Upper lobe of left lung (tissue), 6 donors: Measurements from ENCODE around the gene PARD3B. TPM values are rescaled to one million over a fixed set of nuclear protein-coding genes. Genes with fewer than 3 reads are reported as not detected.

Experiments
- ATAC-seq, 2 donors: fragments of 200-7000 bp; cut with Tn5 transposase; one replicate each; pipeline ENCODE4 v1.9.1; 2022; ENCODE audit warnings: mild to moderate bottlenecking in 2 of 2, moderate library complexity in 2 of 2; ENCODE audit not compliant: low FRiP score in 2 of 2
- DNase-seq, 2 donors: peaks; one replicate each; pipeline ENCODE4 v3.0.0-alpha.2; 2019 to 2020
- H3K27ac ChIP-seq, 4 donors: fragments of 200-600 bp; sonication (generic); one replicate each; pipeline ENCODE4 v1.5.1; 2016 to 2019
- H3K27me3 ChIP-seq, 4 donors: fragments of 200-600 bp; sonication (generic); one replicate each; pipeline ENCODE4 v1.5.1; 2017 to 2019
- H3K36me3 ChIP-seq, 4 donors: fragments of 200-600 bp; sonication (generic); one replicate each; pipeline ENCODE4 v1.5.1; 2016 to 2019
- H3K4me1 ChIP-seq, 4 donors: fragments of 200-600 bp; sonication (generic); one replicate each; pipeline ENCODE4 v1.5.1; 2018 to 2019
- H3K4me3 ChIP-seq, 4 donors: fragments of 200-600 bp; sonication (generic); one replicate each; pipeline ENCODE4 v1.5.1; 2017 to 2019; ENCODE audit warnings: mild to moderate bottlenecking in 2 of 4, moderate library complexity in 1 of 4
- H3K9me3 ChIP-seq, 4 donors: fragments of 200-600 bp; sonication (generic); one replicate each; pipeline ENCODE4 v1.5.1; 2018 to 2019
- CTCF ChIP-seq, 6 experiments: fragments of 450-650 bp in 4 of 6; fragments of 200-600 bp in 2 of 6; sonication (generic) in 2 of 6; IDR thresholded peaks; one replicate each; pipeline ENCODE4 v1.5.1; 2016 to 2019; ENCODE audit warnings: antibody characterized with exemption in 6 of 6
- EP300 ChIP-seq, 4 donors: sonication (generic); formaldehyde crosslinking; IDR thresholded peaks; one replicate each; pipeline ENCODE4 v1.5.1; 2017; ENCODE audit warnings: antibody characterized with exemption in 4 of 4, control low read depth in 2 of 4
- POLR2A ChIP-seq, 4 donors: fragments of 450-650 bp; IDR thresholded peaks; one replicate each; pipeline ENCODE4 v1.5.1; 2016 to 2017; ENCODE audit warnings: antibody characterized with exemption in 4 of 4, mild to moderate bottlenecking in 2 of 4
- POLR2AphosphoS5 ChIP-seq, 2 donors: sonication (generic); formaldehyde crosslinking; IDR thresholded peaks; one replicate each; pipeline ENCODE4 v1.5.1; 2017; ENCODE audit warnings: antibody characterized with exemption in 2 of 2
- WGBS, 2 donors: methylation state at CpG; one replicate each; pipeline ENCODE4 v1.1.5; 2017 to 2018; 5-methylcytosine and 5-hydroxymethylcytosine counted together
- total RNA-seq, 6 donors: library from RNA; depleted of rRNA in 4 of 6; stranded (reverse); fragments of >200 nt in 4 of 6; gene quantifications; one replicate each; pipeline versions ENCODE4 v1.1.0 to v1.2.1, GENCODE V29; 2016 to 2021
- donor health status: DM: no; HTN: no; CAD: no; lungs with moderate emphysema.
- donor health status: DM: no; HTN: yes; CAD: no; lungs with severe emphysema.

PARD3B gene
- total RNA-seq, 6 donors from 2014 or later, result 17.8 to 44.9 (median 24.2) TPM

GRCh38 chr2:204754898-204755297 lies 209.6 kb downstream of the PARD3B start:
- Histone ChIP-seq H3K4me3 (no peak overlapping the region), H3K36me3 (no peaks in the 10 kb centered on the region), H3K27ac (no peak overlapping the region), H3K9me3 (no peaks in the 10 kb centered on the region), H3K4me1 (no peaks in the 10 kb centered on the region), H3K27me3 (no peaks in the 10 kb centered on the region)
- ATAC-seq, result no peak
- TF ChIP-seq CTCF (IDR thresholded peaks at IDR 0.05) (no peak), POLR2A (IDR thresholded peaks at IDR 0.05) (no peak), EP300 (IDR thresholded peaks at IDR 0.05) (no peak), POLR2AphosphoS5 (IDR thresholded peaks at IDR 0.05) (no peak)
- no peak for DNase-seq
- WGBS, 2 donors, result 88 to 89% methylated on average over 3 of the region's 3 CpGs

DNA sequence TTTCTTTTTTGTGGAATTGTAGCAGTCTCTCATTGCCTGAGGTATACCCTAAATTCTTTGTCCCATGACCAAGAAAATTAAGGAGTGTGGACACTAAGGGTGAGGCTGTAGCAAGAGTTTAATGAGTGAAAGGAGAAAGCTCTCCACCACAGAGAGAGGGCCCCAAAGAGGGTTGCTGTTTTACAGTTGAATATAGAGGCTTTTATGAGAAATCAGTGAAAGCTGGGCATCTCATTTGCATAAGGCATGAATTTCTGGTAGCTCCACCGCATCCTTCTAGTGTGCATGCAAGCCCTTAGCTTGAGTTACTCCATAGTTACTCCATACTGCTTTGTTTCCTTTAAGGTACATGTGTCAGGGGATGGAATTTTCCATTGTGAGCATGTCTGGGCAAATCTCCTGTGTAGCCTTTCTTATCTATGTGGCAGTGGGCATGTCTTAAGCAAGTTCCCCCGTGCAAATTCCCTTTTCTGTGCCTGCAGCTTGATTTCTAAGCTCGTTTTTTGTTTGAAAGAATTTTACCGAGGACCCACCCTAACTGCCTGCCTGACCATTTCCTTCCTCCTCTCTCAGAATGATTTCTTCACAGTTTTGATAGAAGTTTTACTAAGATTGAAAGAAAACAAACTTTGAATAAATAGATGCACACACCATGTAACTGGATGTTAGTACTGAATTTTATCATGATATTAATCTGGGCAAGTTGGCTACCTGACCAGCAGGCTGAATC lies 218.9 kb downstream of the PARD3B start:
- Histone ChIP-seq H3K9me3 (peaks cover 3 to 17% (median 13%) of the 10 kb centered on the region in 4 donors), H3K27ac (no peak overlapping the region), H3K36me3 (no peaks in the 10 kb centered on the region), H3K27me3 (no peaks in the 10 kb centered on the region), H3K4me1 (no peaks in the 10 kb centered on the region), H3K4me3 (no peak overlapping the region)
- DNase-seq (no peak), ATAC-seq (no peak)
- TF ChIP-seq POLR2A (IDR thresholded peaks at IDR 0.05) (no peak), POLR2AphosphoS5 (IDR thresholded peaks at IDR 0.05) (no peak), EP300 (IDR thresholded peaks at IDR 0.05) (no peak), CTCF (IDR thresholded peaks at IDR 0.05) (no peak)
- 85 to 92% methylated on average over 4 of the region's 4 CpGs for WGBS, 2 donors

- WGBS, 2 donors, result 53 to 63% methylated on average over 1 of the region's 1 CpG
- ATAC-seq (no peak), DNase-seq (no peak)
- no peak overlapping the region for H3K4me3 ChIP-seq
- no peak overlapping the region for H3K27ac ChIP-seq
- peaks cover 0 to 7% (median 0%) of the 10 kb centered on the region in 4 donors for H3K4me1 ChIP-seq
- H3K9me3 ChIP-seq, result no peaks in the 10 kb centered on the region
- no peaks in the 10 kb centered on the region for H3K36me3 ChIP-seq
- no peaks in the 10 kb centered on the region for H3K27me3 ChIP-seq
- no peak for TF ChIP-seq CTCF (IDR thresholded peaks at IDR 0.05)
- TF ChIP-seq POLR2A (IDR thresholded peaks at IDR 0.05), result no peak
- no peak for TF ChIP-seq EP300 (IDR thresholded peaks at IDR 0.05)
- no peak for TF ChIP-seq POLR2AphosphoS5 (IDR thresholded peaks at IDR 0.05)
Measured at GRCh38 chr2:204770735-204771134, 225.5 kb downstream of the PARD3B start.

DNA sequence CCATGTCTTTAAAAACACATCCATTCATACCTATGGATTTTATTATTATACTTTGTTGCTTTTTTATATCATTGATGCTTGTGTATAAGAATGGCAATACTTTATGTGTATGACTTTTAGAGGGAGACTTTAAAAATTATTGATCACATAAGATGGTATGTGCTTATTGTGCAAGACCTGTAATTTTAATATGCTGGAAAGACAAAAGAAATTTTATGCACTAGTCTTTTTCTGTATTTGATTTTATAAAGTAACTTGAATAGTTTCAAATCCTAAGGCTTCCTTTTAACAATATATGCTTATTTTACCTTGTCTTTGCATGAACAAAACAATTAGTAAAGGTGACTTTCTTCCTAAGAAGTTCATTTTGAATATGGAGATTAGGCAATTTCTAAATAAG lies 226.4 kb downstream of the PARD3B start:
- DNase-seq (no peak), ATAC-seq (no peak)
- no peak overlapping the region for H3K4me3 ChIP-seq
- no peaks in the 10 kb centered on the region for H3K9me3 ChIP-seq
- H3K27me3 ChIP-seq, result no peaks in the 10 kb centered on the region
- TF ChIP-seq CTCF (IDR thresholded peaks at IDR 0.05) (no peak), POLR2A (IDR thresholded peaks at IDR 0.05) (no peak), EP300 (IDR thresholded peaks at IDR 0.05) (no peak), POLR2AphosphoS5 (IDR thresholded peaks at IDR 0.05) (no peak)
- H3K27ac ChIP-seq, result no peak overlapping the region
- H3K4me1 ChIP-seq, result peaks cover 0 to 7% (median 0%) of the 10 kb centered on the region in 4 donors
- H3K36me3 ChIP-seq, result no peaks in the 10 kb centered on the region

DNA sequence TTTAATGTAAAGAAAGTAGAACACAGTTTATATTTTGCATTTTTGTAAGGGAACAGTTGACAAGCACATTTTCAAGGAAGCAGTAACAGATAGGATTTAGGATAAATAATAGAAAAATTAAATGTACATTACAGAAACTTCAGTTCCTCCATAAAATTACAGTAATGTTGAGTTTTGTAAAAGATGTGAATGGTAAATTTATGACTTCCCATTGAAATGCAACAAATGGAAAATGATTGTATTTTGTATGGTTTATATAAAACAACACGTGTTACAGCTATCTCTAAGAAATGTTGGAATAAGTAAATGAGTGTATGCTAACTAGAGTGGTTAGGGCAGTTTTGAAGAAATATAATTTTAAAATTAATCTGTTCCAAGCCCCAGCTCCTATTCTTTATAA lies 227.3 kb downstream of the PARD3B start:
- Histone ChIP-seq H3K4me1 (peaks cover 0 to 7% (median 0%) of the 10 kb centered on the region in 4 donors), H3K9me3 (no peaks in the 10 kb centered on the region), H3K4me3 (no peak overlapping the region), H3K27ac (no peak overlapping the region), H3K36me3 (no peaks in the 10 kb centered on the region), H3K27me3 (no peaks in the 10 kb centered on the region)
- WGBS, 2 donors, result 81 to 83% methylated on average over 1 of the region's 1 CpG
- DNase-seq (no peak), ATAC-seq (no peak)
- TF ChIP-seq POLR2A (IDR thresholded peaks at IDR 0.05) (no peak), EP300 (IDR thresholded peaks at IDR 0.05) (no peak), POLR2AphosphoS5 (IDR thresholded peaks at IDR 0.05) (no peak), CTCF (IDR thresholded peaks at IDR 0.05) (no peak)
